Activated T-cell treated with anti-CD3 and anti-CD28 coated beads, Interleukin-2, amount 50 U/mL, for 72 hours (primary cell): ENCODE results near the gene MRPS27. TPM values are rescaled to one million over a fixed set of nuclear protein-coding genes. Genes with fewer than 3 reads are reported as not detected.
"Not testable (repeated sequence)": the region's sequence is repeated elsewhere in the genome, so short reads cannot be mapped to it uniquely, and the experiment has no call there.

Experiments
- ATAC-seq, 2 donors: fragments of 150-1000 bp; cut with Tn5 transposase; replicated peaks in 1 of 2; 2 replicates each; pipeline ENCODE4 v1.10.0; 2021; ENCODE audit warnings: moderate library complexity in 2 of 2, mild to moderate bottlenecking in 1 of 2
- DNase-seq, 2 donors: peaks; one replicate each; pipeline ENCODE4 v3.0.0; 2021 to 2022; ENCODE audit warnings: mixed read lengths in 1 of 2
- H3K27ac Mint-ChIP-seq: one replicate; pipeline ENCODE4 v1.8.0; 2022; ENCODE audit warnings: mild to moderate bottlenecking, moderate library complexity, mixed read lengths
- H3K27me3 Mint-ChIP-seq: one replicate; pipeline ENCODE4 v1.8.0; 2022; ENCODE audit warnings: low read depth, mixed read lengths
- H3K36me3 Mint-ChIP-seq, 2 donors: one replicate each; pipeline ENCODE4 v1.8.0; 2022; ENCODE audit warnings: mixed read lengths in 2 of 2, mild to moderate bottlenecking in 1 of 2; ENCODE audit not compliant: insufficient read depth in 2 of 2
- H3K4me1 Mint-ChIP-seq: one replicate; pipeline ENCODE4 v1.8.0; 2022; ENCODE audit warnings: low read depth, mixed read lengths
- H3K4me3 Mint-ChIP-seq, 2 donors: one replicate each; pipeline ENCODE4 v1.8.0; 2022; ENCODE audit warnings: mild to moderate bottlenecking in 2 of 2, mixed read lengths in 2 of 2, moderate library complexity in 2 of 2
- H3K9me3 Mint-ChIP-seq, 2 donors: one replicate each; pipeline ENCODE4 v1.8.0; 2022; ENCODE audit warnings: mixed read lengths in 2 of 2
- total RNA-seq, 2 donors: library from RNA; stranded (reverse); gene quantifications; one replicate each; pipeline ENCODE4 v1.2.3, GENCODE V29; 2022

Gene MRPS27
- total RNA-seq, 2 donors from 2014 or later, result 80.5 to 83.7 TPM

DNA sequence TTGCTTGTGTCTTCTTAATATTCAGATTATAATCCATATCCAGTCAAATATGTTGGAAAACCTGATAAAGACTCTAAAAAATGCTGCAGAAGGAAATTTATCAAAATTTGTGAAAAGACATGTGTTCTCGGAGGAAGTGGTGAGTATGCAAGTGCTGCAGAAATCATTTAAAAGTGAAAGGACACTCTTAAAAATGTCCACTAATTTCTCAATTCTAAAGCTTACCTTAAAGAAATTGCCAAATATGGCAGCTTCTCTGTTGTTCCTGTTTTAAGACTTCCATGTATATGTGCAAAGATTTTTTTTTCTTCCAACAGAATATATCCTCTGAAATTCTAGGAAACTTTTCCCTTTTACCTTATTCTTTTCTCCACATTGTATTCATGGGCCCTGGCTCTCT lies 32.6 kb upstream of the MRPS27 start:
- ATAC-seq, result no peak
- Mint-ChIP-seq H3K4me1 (peaks cover 23% of the 10 kb centered on the region), H3K9me3 (peaks cover 0 to 3% of the 10 kb centered on the region in 2 donors), H3K4me3 (no peak overlapping the region), H3K27me3 (no peaks in the 10 kb centered on the region), H3K36me3 (peaks cover 8 to 12% of the 10 kb centered on the region in 2 donors), H3K27ac (no peak overlapping the region)
- no peak for DNase-seq

DNA sequence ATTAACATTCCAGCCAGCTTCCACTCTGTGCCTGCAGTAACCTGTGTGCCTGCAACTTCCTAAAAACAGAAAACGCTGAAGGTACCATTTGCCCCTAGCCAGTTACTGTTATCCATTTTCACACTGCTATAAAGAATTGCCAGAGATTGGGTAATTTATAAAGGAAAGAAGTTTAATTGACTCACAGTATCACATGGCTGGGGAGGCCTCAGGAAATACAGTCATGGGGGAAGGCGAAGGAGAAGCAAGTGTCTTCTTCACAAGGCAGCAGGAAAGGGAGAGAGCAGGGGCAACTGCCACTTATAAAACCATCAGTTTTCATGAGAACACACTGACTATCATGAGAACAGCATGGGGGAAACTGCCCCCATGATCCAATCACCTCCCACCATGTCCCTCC lies 31.3 kb upstream of the MRPS27 start:
- no peak for DNase-seq
- Mint-ChIP-seq H3K36me3 (peaks cover 10 to 12% of the 10 kb centered on the region in 2 donors), H3K4me1 (peaks cover 29% of the 10 kb centered on the region), H3K4me3 (no peak overlapping the region), H3K27ac (no peak overlapping the region), H3K27me3 (no peaks in the 10 kb centered on the region), H3K9me3 (peaks cover 0 to 3% of the 10 kb centered on the region in 2 donors)
- ATAC-seq, result no peak

DNA sequence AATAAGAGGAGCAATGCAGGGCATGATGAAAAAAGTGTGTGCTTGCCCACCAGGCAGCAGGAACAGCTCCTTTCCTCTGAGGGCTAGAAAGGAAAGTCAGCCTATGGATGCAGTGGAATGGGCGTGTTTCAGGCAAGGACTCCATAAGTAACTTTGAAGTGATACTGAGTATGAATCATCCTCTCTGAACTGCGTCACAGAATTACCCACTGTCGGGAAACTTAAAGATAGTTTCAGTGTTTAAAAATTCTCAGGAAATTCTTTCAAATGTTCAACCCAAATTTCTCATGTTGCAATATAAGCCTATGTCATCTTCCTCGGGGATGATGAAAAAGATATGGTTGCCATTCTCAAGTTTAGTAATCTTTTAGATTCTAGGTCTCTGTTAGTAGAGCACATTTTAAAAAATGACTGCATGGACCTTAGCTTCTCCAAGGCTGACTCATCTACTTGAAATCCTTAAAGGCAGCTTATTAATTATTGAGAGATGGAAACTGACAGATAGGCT lies 27.8 kb upstream of the MRPS27 start:
- Mint-ChIP-seq H3K4me3 (peak overlapping the region; percentile 17 to 53), H3K4me1 (peaks cover 36% of the 10 kb centered on the region), H3K27ac (peak overlapping the region; percentile 79), H3K27me3 (no peaks in the 10 kb centered on the region), H3K9me3 (peaks cover 0 to 3% of the 10 kb centered on the region in 2 donors), H3K36me3 (peaks cover 17 to 27% of the 10 kb centered on the region in 2 donors)
- ATAC-seq, result peak; percentile 93 to 97
- DNase-seq, result peak; percentile 18 to 41

DNA sequence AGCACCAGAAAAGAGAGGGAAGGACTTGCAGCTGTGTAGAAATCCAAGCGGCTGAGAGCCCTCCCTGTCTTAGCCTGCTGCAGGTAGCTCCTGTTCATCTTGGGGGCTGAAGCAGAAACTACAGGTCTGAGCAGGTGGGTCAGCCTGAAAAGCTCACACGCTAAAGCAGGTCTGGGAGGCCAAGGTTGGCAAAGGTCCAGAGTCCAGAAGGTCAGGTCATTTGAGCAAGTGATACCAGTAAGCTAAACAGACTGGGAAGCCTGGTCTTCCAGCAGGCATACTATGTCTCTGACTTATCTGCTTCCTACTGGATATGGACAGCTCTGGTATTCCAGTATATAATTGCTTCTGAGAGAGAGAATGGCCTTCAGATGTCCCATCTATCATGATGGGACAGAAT lies 26.4 kb upstream of the MRPS27 start:
- Mint-ChIP-seq H3K9me3 (peaks cover 0 to 3% of the 10 kb centered on the region in 2 donors), H3K27ac (peak overlapping the region; percentile 48), H3K27me3 (no peaks in the 10 kb centered on the region), H3K4me1 (peaks cover 36% of the 10 kb centered on the region), H3K36me3 (peaks cover 17 to 28% of the 10 kb centered on the region in 2 donors), H3K4me3 (peak overlapping the region in 1 of 2 donors; percentile 31)
- DNase-seq (no peak), ATAC-seq (no peak)

DNA sequence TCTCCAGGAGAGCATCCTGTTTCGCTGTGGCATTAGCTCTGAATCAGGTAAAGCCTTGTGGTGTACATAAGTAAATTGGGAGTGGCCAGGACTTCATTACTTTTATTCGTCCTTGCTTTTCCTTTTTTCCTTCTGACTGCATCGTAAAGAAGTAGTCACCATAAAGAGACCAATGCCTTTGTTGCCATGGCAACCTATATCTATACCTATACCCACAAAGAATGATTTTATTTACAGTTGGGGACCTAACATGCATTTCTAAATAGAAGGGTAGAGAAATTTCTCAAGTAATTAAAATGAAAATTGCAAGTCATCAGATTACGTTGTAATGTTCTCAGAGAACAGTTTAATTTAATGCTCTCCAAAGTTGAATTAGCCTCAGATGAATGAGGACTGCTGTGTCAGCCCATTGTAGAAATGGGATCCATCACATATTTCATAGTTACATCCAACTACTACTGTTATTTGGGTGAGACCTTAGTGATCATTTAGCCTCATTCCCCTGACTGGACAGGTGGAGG lies 18.7 kb upstream of the MRPS27 start:
- no peaks in the 10 kb centered on the region for H3K4me1 Mint-ChIP-seq
- H3K36me3 Mint-ChIP-seq, result peaks cover 4 to 31% of the 10 kb centered on the region in 2 donors
- no peak overlapping the region for H3K27ac Mint-ChIP-seq
- no peaks in the 10 kb centered on the region for H3K9me3 Mint-ChIP-seq
- ATAC-seq (no peak), DNase-seq (no peak)
- H3K4me3 Mint-ChIP-seq, result no peak overlapping the region
- no peaks in the 10 kb centered on the region for H3K27me3 Mint-ChIP-seq

DNA sequence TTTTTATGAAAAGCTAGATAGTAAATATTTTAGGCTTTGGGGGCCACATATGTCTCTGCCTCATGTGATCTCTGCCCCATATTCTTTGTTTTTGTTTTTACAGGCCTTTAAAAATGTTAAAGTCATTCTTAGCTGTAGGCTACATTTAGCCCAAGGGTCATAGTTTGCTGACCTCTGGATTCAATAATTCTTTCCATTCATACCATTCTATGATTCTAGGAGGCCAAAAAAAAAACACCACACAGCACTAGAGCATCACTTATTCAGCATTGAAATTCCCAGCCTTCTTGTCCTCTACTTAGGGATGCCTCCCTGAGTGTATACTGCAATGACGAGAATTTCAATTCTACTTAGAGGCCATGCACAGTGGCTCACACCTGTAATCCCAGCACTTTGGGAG lies 17.1 kb upstream of the MRPS27 start:
- DNase-seq, result no peak
- peaks cover 2 to 23% of the 10 kb centered on the region in 2 donors for H3K36me3 Mint-ChIP-seq
- H3K4me1 Mint-ChIP-seq, result no peaks in the 10 kb centered on the region
- no peak overlapping the region for H3K4me3 Mint-ChIP-seq
- no peaks in the 10 kb centered on the region for H3K27me3 Mint-ChIP-seq
- H3K9me3 Mint-ChIP-seq, result no peaks in the 10 kb centered on the region
- H3K27ac Mint-ChIP-seq, result no peak overlapping the region
- no peak for ATAC-seq

DNA sequence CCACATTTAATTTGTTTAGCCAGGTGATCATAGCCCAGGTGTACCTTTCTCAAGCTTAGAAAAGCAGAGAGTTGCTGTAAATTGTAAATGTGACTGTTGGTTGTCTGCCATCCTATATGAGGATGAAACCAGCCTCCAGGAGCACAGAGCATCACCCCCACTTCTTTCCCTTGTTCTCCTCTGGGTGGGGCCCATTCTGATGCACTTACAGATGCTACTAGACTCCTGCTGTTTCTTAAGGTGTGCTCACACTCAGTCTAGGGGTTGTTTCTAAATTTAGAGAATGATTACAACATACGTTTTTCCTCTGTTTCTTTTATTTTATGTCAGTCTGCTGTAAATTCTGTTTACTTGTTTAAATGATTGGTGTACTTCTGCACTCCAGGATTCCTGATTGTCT lies 10.7 kb upstream of the MRPS27 start:
- ATAC-seq (no peak), DNase-seq (no peak)
- Mint-ChIP-seq H3K27me3 (no peaks in the 10 kb centered on the region), H3K4me3 (no peak overlapping the region), H3K27ac (peak overlapping the region; percentile 23), H3K9me3 (no peaks in the 10 kb centered on the region), H3K36me3 (peaks cover 8 to 24% of the 10 kb centered on the region in 2 donors), H3K4me1 (no peaks in the 10 kb centered on the region)

DNA sequence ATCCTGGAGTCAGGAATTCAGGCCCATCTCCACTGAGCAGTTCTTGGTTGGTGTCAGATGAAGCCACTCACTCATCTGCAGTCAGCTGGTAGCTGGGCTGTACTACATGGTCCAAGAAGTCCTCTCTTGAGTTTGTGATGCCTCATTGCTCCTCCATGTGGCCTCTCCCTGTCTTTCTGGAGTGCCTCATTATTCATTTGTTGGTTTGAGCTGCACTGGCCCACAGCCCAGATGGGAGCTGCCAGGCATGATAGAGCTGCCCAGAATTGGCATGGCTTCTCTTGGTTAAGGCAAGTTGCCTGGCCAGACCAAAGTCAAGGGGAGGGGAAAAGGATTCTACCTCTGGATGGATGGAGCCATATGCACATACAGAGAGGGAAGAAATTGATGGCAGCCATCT lies 8.1 kb upstream of the MRPS27 start:
- DNase-seq, result no peak
- H3K36me3 Mint-ChIP-seq, result peaks cover 11 to 24% of the 10 kb centered on the region in 2 donors
- ATAC-seq, result no peak
- H3K4me1 Mint-ChIP-seq, result no peaks in the 10 kb centered on the region
- no peaks in the 10 kb centered on the region for H3K27me3 Mint-ChIP-seq
- no peak overlapping the region for H3K27ac Mint-ChIP-seq
- H3K9me3 Mint-ChIP-seq, result no peaks in the 10 kb centered on the region
- no peak overlapping the region for H3K4me3 Mint-ChIP-seq

DNA sequence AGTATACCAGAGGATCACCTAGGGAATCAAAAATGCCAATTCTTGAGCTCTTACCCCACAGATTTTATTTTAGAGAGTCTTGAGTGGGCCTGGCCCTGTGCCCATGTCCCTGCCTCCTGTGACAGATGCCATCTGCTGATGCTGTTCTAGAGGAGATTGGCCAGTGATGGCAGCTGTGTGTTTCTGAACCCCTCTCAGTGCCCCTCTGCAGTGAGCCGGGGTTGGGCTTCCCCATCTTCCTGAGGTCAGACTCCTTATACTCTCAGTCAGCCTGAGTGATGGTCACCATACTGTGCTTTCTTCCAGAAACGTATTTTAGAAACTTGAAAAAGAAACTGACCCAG lies 6.2 kb upstream of the MRPS27 start:
- Mint-ChIP-seq H3K36me3 (peaks cover 12 to 24% of the 10 kb centered on the region in 2 donors), H3K4me1 (peaks cover 11% of the 10 kb centered on the region), H3K27ac (peak overlapping the region; percentile 38), H3K4me3 (peak overlapping the region in 1 of 2 donors; percentile 6), H3K9me3 (no peaks in the 10 kb centered on the region), H3K27me3 (no peaks in the 10 kb centered on the region)
- DNase-seq (no peak), ATAC-seq (peak in 1 of 2 donors; percentile 42)

DNA sequence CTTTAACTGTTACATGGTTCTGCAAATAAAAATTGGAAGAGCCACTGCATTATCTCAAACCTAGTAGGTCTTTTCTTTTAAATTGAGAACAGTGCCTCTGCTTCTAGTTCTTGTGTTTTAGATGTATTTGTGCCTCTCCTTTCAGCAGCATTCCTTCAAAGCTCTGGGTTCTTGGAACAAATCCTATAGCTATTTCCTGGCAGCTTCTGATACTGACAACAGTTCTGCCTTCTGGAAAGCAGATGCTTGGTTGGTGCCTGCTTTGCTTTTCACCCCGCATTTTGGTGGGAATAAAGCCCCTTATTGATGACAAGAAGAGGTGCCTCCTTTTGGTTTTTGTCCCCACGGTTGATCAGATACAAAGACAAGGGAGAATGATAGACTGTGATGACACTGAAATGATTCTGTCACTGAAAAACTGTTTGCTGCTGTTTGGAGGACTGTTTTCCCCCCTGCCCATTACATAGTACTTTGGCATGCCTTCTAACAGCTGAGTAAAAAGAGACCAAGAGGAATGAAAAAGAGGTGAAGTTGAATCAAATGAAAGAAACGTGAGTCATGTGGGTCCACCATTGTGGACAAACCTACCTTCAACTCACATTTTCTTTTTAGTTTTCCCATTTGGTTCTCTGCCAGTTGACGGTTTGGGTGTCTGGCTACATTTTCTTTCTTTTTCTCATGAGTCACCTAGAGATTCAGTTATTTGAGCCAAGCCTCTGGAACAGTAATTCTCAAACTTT lies 5.7 kb upstream of the MRPS27 start:
- peaks cover 17% of the 10 kb centered on the region for H3K4me1 Mint-ChIP-seq
- H3K36me3 Mint-ChIP-seq, result peaks cover 10 to 19% of the 10 kb centered on the region in 2 donors
- H3K27me3 Mint-ChIP-seq, result no peaks in the 10 kb centered on the region
- peak overlapping the region; percentile 38 for H3K27ac Mint-ChIP-seq
- no peaks in the 10 kb centered on the region for H3K9me3 Mint-ChIP-seq
- H3K4me3 Mint-ChIP-seq, result peak overlapping the region in 1 of 2 donors; percentile 6
- ATAC-seq (peak in 1 of 2 donors; percentile 75), DNase-seq (no peak)

DNA sequence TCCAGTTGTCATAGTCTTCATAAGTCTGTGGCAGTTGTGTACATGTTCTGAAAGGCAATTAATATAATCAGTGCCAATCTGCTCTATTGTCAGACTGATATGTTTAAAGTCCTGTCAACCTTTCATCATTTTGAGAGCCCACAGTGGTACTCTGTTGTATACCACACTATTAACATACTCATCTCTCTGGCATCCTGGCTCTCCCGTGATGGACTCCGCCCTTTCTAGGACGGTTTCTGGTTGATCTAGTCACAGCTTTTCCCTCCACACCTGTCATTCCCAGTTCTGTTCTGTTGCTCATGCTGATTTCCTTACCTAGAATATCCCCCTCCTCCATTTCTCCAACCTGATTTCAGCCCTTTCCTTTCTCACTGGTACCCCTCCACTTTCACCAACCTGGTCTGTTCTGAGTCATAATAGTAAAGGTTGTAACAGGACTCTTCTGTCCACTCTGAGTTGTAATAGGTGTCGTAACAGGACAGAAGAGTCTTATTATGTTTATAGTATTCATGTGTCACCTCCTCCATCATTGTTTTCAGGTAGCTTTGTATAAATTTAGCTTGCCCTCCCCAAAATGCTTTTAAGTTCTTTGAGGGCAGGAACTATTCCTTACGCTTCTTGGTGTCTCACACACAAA lies 4.3 kb upstream of the MRPS27 start:
- no peak overlapping the region for H3K4me3 Mint-ChIP-seq
- no peaks in the 10 kb centered on the region for H3K9me3 Mint-ChIP-seq
- H3K27ac Mint-ChIP-seq, result peak overlapping the region; percentile 21
- ATAC-seq, result no peak
- peaks cover 17% of the 10 kb centered on the region for H3K4me1 Mint-ChIP-seq
- no peak for DNase-seq
- no peaks in the 10 kb centered on the region for H3K27me3 Mint-ChIP-seq
- H3K36me3 Mint-ChIP-seq, result peaks cover 12 to 13% of the 10 kb centered on the region in 2 donors

DNA sequence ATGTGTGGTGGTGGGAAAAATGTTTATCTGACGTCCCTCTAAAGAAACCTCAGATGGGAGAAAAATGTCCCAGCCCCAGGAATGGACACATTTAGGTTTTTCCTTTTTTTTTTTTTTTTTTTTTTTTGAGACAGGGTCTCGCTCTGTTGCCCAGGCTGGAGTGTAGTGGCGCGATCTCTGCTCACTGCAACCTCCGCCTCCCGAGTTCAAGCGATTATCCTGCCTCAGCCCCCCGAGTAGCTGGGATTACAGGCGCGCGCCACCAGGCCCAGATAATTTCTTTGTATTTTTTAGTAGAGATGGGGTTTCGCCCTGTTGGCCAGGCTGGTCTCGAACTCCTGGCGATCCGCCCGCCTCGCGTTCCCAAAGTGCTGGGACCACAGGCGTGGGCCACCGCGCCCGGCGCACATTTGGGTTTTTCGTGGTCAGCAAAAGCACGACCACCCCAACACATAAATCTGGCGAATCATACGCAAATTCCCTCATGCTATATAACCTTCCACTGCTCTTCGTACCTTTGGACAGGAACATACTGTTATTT lies 535 bp downstream of the MRPS27 start:
- Mint-ChIP-seq H3K4me3 (peak overlapping the region; percentile 90 to 97), H3K27ac (peak overlapping the region; percentile 86), H3K4me1 (peaks cover 51% of the 10 kb centered on the region)
- H3K27me3 Mint-ChIP-seq, ATAC-seq, H3K9me3 Mint-ChIP-seq, H3K36me3 Mint-ChIP-seq: not testable (repeated sequence)
- peak; percentile 14 to 34 for DNase-seq

DNA sequence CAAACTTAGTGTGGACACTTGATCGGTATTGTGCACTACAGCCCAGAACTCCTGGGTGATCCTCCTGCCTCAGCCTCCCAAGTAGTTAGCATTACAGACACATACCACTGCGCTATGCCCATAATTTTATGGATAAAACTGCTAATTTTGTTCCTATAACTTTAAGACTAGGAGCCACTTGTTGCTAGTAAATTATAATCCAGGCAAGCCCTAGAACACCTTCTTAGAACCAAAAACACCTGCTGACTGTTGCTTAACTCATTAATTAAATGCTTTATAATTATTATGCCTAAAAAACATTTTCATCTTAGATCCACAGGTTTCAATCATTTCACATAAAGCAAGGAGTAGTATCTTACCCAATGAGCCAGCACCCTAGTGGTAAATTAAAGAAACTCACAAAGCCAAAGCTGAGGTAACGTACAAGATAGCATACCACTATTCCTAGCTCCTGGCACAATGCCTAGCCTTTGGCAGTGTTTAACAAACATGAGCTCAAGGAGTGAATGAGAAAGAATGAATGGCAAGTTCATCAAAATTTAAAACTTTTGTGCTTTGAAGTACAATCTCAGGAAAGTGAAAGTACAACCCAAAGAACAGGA lies 5.4 kb downstream of the MRPS27 start:
- no peak for DNase-seq
- Mint-ChIP-seq H3K4me3 (peak overlapping the region; percentile 11 to 62), H3K4me1 (peaks cover 48% of the 10 kb centered on the region)

More for the DNA sequence above, 5.4 kb downstream of the MRPS27 start:
- Mint-ChIP-seq H3K36me3 (peaks cover 2 to 14% of the 10 kb centered on the region in 2 donors), H3K27ac (no peak overlapping the region), H3K27me3 (no peaks in the 10 kb centered on the region), H3K9me3 (no peaks in the 10 kb centered on the region)
- no peak for ATAC-seq
